GM13976 (cell line): ENCODE data around the gene HEATR1.

Experiments
- DNase-seq: peaks from one replicate; pipeline ENCODE4 v3.0.0; 2012; ENCODE audit warnings: low spot score
- CTCF ChIP-seq: IDR thresholded peaks from 2 replicates; pipeline ENCODE4 v1.5.1; 2012; ENCODE audit warnings: borderline replicate concordance, mild to moderate bottlenecking; ENCODE audit not compliant: insufficient read depth; ENCODE audit errors: extremely low read depth, missing control alignments, control extremely low read depth
- in situ Hi-C: fragments of 300-500 bp; cut with MboI; formaldehyde crosslinking; loops from one replicate; pipeline ENCODE4 v1.12.0; 2022; ENCODE audit warnings: low sequenced_read_pairs, mixed read lengths, inconsistent platforms; ENCODE audit not compliant: unreplicated experiment

HEATR1 gene

DNA sequence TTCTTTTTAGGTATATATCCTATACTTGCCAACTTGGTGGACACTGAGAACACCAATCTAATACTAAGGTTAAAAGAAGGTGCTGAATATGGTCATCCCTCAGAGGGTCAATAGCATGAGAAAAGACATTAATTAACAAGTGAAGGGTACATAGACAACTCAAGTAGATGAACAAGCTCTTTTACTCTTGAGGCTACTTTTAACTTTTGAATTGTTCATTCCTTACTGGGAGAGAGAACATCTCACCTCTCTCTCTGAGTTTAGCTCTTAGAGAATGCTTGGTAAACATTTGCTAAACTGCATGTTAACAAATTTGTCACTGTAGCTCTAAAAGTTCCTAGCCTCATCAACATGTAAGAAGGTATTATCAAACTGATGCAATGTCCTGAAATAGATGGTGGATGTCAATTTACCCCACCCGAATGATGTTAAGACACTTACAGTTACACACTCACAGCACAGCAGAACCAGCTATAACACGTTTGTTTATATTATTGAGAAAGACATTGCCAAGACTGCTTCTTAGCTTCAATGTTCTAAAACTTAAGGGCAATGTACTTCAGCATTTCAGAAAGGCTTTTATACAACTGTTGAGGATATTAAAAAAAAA is 35.9 kb downstream of the HEATR1 start:
- in situ Hi-C loops, result no loop called here
- no peak for TF ChIP-seq CTCF
- DNase-seq, result no peak

DNA sequence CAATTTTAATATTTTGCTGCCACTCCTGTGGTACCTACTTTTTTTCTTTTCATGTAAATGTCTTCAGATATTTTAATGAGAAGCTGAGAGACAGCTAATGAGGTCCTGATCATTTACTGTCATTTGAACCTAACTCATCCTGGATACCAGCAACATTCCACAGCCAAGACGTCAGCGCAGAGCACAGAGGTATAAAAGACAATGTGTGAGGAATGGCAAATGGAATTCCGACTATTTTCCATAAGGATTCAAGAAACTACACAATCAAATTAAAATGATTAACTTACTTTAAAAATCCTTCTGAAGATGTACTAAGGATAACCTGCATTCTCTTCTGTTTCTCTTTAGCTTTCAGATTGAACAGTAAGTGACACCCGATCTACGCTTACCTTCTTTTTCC is 38.8 kb downstream of the HEATR1 start:
- in situ Hi-C loops, result no loop called here
- TF ChIP-seq CTCF, result no peak
- no peak for DNase-seq

DNA sequence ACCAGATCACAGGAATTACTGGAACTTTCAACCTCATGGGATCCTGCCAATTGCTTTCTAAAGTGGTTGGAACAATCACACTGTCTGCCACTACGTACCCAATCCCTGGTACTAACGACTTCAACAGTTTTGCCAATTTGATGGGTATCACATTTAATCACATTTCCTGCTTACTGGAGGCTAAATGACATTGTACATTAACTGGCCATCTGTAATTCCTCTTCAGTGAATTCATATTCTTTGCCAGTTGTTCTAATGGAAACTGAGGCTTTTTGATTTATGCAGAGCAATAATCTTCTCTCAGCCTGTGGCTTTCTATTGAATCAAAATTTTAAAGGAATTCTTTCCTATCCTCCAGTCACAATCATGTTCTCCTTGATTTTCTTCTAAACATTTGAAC is 42.3 kb downstream of the HEATR1 start:
- in situ Hi-C loops, result no loop called here
- no peak for DNase-seq
- no peak for TF ChIP-seq CTCF

- DNase-seq, result no peak
- in situ Hi-C loops, result no loop called here
- no peak for TF ChIP-seq CTCF
Observed at GRCh38 chr1:236560213-236560771, 44.0 kb downstream of the HEATR1 start.

- in situ Hi-C loops, result no loop called here
- no peak for DNase-seq
- no peak for TF ChIP-seq CTCF
Observed at GRCh38 chr1:236558846-236559245, 45.5 kb downstream of the HEATR1 start.

DNA sequence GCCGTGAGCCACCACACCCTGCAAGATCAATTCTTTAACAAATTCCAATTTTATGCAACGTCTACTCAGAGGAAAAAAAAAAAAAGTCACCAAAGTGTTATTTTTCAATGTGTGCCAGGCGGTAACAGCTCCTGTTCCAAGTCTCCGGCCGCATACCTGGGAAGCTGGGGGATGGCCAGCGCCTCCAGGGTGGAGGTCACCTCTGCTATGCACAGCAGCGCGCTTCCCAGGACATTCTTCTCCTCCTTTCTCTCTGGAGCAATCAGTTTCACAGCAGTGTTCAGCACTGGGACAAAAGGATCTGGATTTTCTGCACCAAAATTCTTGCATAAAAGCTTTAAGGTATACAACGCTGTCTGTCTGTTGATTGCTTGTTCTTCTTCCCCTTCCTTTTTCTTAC is 46.2 kb downstream of the HEATR1 start:
- DNase-seq, result no peak
- in situ Hi-C loops, result no loop called here
- TF ChIP-seq CTCF, result no peak
